Measurements from ENCODE around the gene CFAP46. TPM values are rescaled to one million over a fixed set of nuclear protein-coding genes. Genes with fewer than 3 reads are reported as not detected.

Gene CFAP46
- total RNA-seq, 1 donor: under 0.01 TPM

DNA sequence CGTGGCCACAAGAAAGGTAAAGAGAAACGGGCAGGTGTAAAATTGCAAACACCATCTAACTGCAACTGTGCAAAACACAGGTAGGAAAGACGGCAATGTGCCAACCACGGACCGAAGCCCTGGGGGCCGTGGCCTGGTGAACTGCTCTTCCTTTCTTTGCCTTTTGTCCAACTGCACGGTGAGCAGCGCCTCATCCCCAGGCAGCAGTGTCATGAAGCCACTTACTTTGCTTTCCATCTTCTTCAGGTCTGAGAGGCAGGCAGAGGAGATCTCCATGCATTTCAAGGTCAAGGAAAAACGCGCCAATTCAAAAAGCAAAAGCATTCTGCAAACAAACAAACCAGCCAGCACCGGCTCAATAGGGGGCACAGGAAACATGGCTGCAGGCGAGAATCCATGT lies 12.9 kb downstream of the CFAP46 start:
- DNase-seq (ENCODE audit: insufficient read length, low spot score, missing footprints): no peak
- H3K9me3 ChIP-seq (ENCODE audit: low read depth, low read length): no peaks in the 10 kb centered on the region
- H3K4me2 ChIP-seq (ENCODE audit: insufficient read depth, low read length): no peak overlapping the region
- no peaks in the 10 kb centered on the region for H3K36me3 ChIP-seq (ENCODE audit: insufficient read depth, low read length)
- H3K79me2 ChIP-seq (ENCODE audit: insufficient read depth, low read length): no peaks in the 10 kb centered on the region
- H3K4me1 ChIP-seq (ENCODE audit: insufficient read depth, low read length): no peaks in the 10 kb centered on the region
- TF ChIP-seq, protein P1, sequence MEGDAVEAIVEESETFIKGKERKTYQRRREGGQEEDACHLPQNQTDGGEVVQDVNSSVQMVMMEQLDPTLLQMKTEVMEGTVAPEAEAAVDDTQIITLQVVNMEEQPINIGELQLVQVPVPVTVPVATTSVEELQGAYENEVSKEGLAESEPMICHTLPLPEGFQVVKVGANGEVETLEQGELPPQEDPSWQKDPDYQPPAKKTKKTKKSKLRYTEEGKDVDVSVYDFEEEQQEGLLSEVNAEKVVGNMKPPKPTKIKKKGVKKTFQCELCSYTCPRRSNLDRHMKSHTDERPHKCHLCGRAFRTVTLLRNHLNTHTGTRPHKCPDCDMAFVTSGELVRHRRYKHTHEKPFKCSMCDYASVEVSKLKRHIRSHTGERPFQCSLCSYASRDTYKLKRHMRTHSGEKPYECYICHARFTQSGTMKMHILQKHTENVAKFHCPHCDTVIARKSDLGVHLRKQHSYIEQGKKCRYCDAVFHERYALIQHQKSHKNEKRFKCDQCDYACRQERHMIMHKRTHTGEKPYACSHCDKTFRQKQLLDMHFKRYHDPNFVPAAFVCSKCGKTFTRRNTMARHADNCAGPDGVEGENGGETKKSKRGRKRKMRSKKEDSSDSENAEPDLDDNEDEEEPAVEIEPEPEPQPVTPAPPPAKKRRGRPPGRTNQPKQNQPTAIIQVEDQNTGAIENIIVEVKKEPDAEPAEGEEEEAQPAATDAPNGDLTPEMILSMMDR (IDR thresholded peaks at IDR 0.05; ENCODE audit: extremely low read depth, low read depth, low read length): no peak
- no peak overlapping the region for H3K27ac ChIP-seq (ENCODE audit: low read depth, low read length)
- no peak overlapping the region for H3K4me3 ChIP-seq (ENCODE audit: insufficient read depth, low read length)
- no peaks in the 10 kb centered on the region for H3K27me3 ChIP-seq (ENCODE audit: insufficient read depth, low read length)
- no peaks in the 10 kb centered on the region for H4K20me1 ChIP-seq (ENCODE audit: insufficient read depth, low read length)
- no peak overlapping the region for H2AFZ ChIP-seq (ENCODE audit: low read length)

DNA sequence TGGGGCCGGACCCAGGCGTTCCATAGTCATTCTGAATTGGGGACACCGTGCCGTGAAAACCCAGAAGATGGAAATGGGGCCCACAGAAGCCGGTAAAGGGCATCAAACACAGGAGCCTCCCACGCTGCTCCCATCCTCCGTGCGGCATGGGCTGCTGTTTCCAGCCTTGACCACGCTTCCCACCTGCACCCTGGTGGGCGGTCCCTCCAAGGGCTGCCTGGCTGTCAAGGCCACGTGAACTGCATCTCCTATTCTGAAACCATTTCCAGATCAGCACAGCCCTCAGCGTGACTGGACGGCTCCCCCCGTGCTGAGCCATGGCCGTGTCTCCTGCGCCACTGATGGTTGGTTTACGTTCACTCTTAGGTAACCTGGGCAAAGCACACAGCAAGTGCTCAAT lies 14.1 kb downstream of the CFAP46 start:
- no peak overlapping the region for H3K4me2 ChIP-seq (ENCODE audit: insufficient read depth, low read length)
- no peaks in the 10 kb centered on the region for H3K36me3 ChIP-seq (ENCODE audit: insufficient read depth, low read length)
- no peaks in the 10 kb centered on the region for H3K4me1 ChIP-seq (ENCODE audit: insufficient read depth, low read length)
- no peak overlapping the region for H3K4me3 ChIP-seq (ENCODE audit: insufficient read depth, low read length)
- TF ChIP-seq, protein P1 (IDR thresholded peaks at IDR 0.05; ENCODE audit: extremely low read depth, low read depth, low read length): no peak
- DNase-seq (ENCODE audit: insufficient read length, low spot score, missing footprints): no peak
- no peaks in the 10 kb centered on the region for H3K79me2 ChIP-seq (ENCODE audit: insufficient read depth, low read length)
- no peaks in the 10 kb centered on the region for H4K20me1 ChIP-seq (ENCODE audit: insufficient read depth, low read length)
- no peak overlapping the region for H2AFZ ChIP-seq (ENCODE audit: low read length)
- H3K27me3 ChIP-seq (ENCODE audit: insufficient read depth, low read length): no peaks in the 10 kb centered on the region
- H3K27ac ChIP-seq (ENCODE audit: low read depth, low read length): no peak overlapping the region
- no peaks in the 10 kb centered on the region for H3K9me3 ChIP-seq (ENCODE audit: low read depth, low read length)

DNA sequence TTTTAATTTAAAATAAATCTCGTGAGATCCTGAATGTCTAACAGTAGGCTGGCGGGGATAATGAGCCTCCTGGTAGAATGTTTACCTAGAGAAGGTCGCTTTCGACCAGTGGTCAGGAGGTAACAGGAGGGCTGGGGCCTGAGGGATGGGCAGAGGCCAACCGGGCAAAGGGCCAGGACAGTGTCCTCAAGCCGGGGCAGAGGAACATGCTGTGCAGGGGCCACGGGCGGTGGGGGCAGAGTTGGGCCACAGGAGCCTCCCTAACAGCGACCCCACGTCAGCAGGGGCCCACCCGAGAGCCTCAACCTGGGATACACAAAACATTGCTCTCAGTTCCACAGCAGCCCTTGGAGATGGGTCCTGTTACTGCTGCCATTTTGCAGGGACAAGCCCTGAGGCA lies 14.5 kb downstream of the CFAP46 start:
- DNase-seq (ENCODE audit: insufficient read length, low spot score, missing footprints): no peak
- Histone ChIP-seq H3K27ac (ENCODE audit: low read depth, low read length) (no peak overlapping the region), H3K4me2 (ENCODE audit: insufficient read depth, low read length) (no peak overlapping the region), H3K4me1 (ENCODE audit: insufficient read depth, low read length) (no peaks in the 10 kb centered on the region), H3K79me2 (ENCODE audit: insufficient read depth, low read length) (no peaks in the 10 kb centered on the region), H3K9me3 (ENCODE audit: low read depth, low read length) (no peaks in the 10 kb centered on the region), H3K4me3 (ENCODE audit: insufficient read depth, low read length) (no peak overlapping the region), H2AFZ (ENCODE audit: low read length) (no peak overlapping the region), H3K36me3 (ENCODE audit: insufficient read depth, low read length) (no peaks in the 10 kb centered on the region), H4K20me1 (ENCODE audit: insufficient read depth, low read length) (no peaks in the 10 kb centered on the region), H3K27me3 (ENCODE audit: insufficient read depth, low read length) (no peaks in the 10 kb centered on the region)
- TF ChIP-seq, protein P1 (IDR thresholded peaks at IDR 0.05; ENCODE audit: extremely low read depth, low read depth, low read length): no peak

DNA sequence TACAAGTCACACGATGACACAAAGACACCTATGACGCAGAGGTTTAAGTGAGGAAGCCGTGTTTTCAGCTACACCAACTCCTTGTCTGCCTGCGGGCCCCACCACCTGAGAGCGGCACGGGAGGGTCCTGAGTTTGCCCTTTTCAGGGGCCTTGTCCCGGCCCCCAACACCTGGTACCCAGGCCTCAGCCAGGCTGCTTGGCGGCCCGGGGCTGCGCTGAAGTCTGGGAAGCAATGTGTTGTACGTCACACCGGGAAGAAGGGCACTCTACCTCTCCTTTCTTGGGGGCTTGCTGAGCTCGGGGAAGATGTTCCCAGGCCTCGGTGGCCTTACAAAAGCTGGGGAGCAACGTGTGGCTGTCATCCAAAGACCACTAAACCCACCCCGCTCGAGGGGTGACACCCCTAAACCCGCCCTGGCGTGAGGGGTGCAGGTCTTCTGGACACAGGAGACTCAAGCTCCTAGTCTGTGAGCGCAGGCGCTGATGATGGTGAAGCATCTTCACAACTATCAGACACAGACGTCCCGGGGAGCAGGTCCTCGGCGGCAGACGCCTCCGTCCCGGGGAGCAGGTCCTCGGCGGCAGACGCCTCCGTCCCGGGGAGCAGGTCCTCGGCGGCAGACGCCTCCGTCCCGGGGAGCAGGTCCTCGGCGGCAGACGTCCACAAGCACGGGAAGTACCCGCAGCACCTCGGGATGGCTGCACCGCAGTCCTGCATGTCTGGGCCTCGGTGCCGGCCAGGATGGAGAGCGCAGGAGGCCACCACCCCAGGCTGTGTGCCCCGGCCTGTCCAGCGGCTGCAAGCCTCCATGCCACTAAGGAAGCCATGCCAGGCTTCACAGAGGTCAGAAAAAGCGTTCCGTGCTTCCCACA lies 15.4 kb downstream of the CFAP46 start:
- TF ChIP-seq, protein P1 (IDR thresholded peaks at IDR 0.05; ENCODE audit: extremely low read depth, low read depth, low read length): no peak
- H3K9me3 ChIP-seq (ENCODE audit: low read depth, low read length): no peaks in the 10 kb centered on the region
- no peaks in the 10 kb centered on the region for H3K4me1 ChIP-seq (ENCODE audit: insufficient read depth, low read length)

More for the DNA sequence above, 15.4 kb downstream of the CFAP46 start:
- Histone ChIP-seq H3K36me3 (ENCODE audit: insufficient read depth, low read length) (no peaks in the 10 kb centered on the region), H4K20me1 (ENCODE audit: insufficient read depth, low read length) (no peaks in the 10 kb centered on the region), H3K79me2 (ENCODE audit: insufficient read depth, low read length) (no peaks in the 10 kb centered on the region), H3K27ac (ENCODE audit: low read depth, low read length) (no peak overlapping the region), H3K4me3 (ENCODE audit: insufficient read depth, low read length) (no peak overlapping the region), H2AFZ (ENCODE audit: low read length) (no peak overlapping the region), H3K4me2 (ENCODE audit: insufficient read depth, low read length) (no peak overlapping the region), H3K27me3 (ENCODE audit: insufficient read depth, low read length) (no peaks in the 10 kb centered on the region)
- no peak for DNase-seq (ENCODE audit: insufficient read length, low spot score, missing footprints)
